Measurements from ENCODE around the gene DHRS2.
"Not testable (repeated sequence)": the region's sequence is repeated elsewhere in the genome, so short reads cannot be mapped to it uniquely, and the experiment has no call there.

DHRS2 gene

DNA sequence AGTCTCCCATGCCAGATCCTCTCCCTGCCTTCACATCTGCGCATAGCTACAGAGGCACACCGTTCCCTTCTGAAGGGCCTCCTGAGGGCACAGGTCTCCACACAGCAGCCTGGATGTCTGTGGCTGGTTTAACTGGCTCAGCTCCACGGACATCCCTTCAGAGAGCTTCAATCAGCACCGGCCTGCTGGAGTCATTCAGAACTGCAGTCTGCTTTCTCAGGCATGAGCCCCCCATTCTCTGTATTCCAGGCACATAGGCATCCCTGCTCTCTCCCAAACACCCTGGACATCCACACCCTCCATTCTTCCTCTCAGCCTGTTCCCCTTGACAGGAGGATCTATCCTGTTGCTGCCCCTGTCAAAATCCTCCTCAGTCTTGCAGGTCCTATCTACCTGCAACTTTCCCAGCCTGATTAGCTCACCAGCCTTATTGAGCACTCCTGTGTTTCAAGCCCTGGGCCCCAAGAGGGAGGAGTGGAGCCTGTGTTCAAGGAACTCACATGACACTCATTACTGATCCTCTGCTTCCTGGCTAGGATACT, 2.9 kb upstream of the DHRS2 start:
- no peak for DNase-seq

DNA sequence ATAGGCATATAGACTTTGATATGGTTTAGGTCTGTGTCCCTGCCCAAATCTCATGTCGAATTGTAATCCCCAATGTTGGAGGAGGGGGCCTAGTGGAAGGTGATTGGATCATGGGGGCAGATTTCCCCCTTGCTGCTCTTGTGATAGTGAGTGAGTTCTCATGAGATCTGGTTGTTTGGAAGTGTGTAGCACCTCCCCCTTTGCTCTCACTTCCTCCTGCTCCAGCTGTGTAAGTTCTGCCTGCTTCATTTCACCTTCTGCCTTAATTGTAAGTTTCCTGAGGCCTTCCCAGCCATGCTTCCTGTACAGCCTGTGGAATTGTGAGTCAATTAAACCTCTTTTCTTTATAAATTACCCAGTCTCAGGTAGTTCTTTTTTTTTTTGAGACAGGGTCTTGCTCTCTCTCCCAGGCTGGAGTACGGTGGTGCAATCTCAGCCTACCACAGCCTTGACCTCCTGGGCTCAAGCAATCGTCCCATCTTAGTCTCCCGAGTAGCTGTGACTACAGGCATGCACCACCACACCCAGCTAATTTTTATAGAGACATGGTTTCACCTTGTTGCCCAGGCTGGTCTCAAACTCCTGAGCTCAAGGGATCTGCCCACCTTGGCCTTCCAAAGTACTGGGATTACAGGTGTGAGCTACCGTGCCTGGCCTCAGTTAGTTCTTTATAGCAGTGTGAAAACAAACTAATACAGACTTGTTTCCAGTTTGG, 1.3 kb upstream of the DHRS2 start:
- DNase-seq, result not testable (repeated sequence)

DNA sequence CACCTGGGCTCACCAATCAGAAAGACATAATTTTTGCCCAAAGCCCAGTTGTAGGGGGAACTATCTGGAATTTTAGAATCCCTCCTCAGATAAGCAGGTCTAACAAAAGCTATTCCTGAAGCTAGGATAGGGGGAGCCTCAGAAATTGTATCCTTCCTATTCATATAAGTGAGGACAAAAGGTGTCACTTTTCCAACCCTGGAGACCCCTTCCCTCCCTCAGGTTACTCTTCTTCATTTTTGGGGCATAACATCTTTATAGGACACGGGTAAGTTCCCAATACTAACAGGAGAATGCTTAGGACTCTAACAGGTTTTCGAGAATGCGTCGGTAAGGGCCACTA, 1.1 kb downstream of the DHRS2 start:
- DNase-seq, result not testable (repeated sequence)

DNA sequence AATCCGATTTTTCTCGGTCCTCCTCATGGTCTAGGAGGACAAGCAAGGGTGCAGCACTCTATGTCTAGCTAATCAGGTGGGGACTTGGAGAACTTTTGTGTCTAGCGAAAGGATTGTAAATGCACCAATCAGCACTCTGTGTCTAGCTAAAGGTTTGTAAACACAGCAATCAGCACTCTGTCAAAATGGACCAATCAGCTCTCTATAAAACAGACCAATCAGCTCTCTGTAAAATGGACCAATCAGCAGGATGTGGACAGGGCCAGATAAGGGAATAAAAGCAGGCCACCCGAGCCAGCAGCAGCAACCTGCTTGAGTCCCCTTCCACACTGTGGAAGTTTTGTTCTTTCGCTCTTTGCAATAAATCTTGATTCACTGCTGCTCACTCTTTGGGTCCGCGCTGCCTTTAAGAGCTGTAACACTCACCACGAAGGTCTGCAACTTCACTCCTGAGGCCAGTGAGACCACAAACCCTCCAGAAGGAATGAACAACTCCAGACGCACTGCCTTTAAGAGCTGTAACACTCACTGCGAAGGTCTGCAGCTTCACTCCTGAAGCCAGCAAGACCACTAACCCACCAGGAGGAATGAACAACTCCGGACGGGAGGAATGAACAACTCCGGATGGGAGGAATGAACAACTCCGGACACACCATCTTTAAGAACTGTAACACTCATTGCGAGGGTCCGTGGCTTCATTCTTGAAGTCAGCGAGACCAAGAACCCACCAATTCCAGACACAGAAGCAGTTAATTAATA, 1.7 kb downstream of the DHRS2 start:
- DNase-seq, result not testable (repeated sequence)

DNA sequence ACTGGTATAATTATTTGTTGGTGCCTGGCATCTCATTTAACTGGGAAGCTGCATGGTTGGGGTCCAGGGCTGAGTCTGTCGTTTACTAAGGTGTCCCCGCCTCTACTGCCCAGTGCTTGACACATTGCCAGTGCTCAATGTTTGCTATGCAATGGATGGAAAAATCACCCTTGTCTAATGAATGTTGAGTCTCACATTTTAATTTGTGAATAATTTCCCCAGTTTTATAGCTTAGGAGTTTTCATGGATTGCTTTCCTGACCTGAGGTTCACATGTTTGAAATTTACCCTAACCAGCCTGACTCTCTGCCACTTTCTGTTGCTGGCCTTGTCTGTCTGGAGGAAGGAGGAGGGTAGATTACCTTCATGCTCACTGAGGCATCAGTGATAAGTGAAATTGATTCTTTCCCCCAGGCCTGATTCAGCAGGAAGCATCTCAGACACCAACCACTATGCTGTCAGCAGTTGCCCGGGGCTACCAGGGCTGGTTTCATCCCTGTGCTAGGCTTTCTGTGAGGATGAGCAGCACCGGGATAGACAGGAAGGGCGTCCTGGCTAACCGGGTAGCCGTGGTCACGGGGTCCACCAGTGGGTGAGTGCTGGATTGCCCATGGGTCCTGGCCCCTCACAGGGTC, 2.4 kb downstream of the DHRS2 start:
- DNase-seq, result no peak

DNA sequence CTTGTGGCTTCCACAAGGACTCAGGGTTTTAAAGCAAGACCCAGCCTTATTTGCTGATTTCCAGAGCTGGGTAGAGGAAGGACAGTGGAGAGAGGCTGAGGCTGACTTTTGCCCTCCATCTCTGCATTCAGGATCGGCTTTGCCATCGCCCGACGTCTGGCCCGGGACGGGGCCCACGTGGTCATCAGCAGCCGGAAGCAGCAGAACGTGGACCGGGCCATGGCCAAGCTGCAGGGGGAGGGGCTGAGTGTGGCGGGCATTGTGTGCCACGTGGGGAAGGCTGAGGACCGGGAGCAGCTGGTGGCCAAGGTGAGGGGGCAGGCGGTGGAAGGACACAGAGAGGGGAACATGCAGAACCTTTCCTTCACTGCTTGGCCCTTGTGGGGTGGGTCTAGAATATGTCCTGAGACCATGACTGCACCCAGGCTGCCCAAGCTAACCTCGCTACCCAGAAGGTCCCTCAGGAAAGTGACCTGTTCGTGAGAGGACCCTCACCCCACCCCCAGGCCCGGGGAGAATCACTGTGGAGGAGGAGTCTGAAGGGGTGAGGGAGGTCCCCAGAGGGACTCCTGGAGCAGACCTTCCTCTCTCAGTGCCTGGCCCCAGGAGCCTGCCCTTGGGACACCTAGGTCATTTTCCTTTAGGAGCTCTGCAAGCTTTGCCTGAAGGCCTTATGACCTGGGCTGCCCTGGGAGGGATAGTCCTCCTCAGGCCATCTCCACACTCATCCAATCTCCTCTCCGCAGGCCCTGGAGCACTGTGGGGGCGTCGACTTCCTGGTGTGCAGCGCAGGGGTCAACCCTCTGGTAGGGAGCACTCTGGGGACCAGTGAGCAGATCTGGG, 3.1 kb downstream of the DHRS2 start:
- DNase-seq, result no peak

DNA sequence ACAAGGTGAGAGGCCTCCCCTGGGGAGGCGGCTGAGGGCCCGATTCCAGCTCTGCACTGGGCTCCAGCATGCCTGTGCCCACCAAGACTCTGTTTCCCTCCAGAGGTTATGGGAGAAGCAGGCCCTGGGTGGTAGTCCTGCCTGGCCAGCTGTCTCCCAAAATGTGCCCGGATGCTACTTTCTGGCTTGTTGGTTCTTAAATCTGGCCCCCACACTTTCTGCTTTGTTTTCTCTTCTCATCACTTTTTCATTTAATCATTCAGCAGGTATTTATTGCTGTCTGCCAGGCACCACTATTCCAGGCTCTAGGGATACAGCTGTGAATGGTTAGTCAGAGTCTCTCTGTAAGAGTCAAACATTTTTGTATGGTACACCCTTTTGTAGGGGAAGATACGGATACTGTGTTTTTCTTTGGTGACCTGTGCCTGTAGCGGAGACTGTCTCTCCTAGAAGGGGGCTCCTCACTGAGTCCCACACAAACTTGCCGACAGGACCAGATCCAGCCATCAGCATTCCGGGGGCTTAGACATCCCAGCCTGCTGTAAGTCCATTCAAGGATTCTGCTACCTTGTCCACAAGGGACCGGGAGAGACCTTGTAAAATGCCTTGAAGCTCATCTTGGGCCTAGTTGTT, 3.8 kb downstream of the DHRS2 start:
- no peak for DNase-seq

DNA sequence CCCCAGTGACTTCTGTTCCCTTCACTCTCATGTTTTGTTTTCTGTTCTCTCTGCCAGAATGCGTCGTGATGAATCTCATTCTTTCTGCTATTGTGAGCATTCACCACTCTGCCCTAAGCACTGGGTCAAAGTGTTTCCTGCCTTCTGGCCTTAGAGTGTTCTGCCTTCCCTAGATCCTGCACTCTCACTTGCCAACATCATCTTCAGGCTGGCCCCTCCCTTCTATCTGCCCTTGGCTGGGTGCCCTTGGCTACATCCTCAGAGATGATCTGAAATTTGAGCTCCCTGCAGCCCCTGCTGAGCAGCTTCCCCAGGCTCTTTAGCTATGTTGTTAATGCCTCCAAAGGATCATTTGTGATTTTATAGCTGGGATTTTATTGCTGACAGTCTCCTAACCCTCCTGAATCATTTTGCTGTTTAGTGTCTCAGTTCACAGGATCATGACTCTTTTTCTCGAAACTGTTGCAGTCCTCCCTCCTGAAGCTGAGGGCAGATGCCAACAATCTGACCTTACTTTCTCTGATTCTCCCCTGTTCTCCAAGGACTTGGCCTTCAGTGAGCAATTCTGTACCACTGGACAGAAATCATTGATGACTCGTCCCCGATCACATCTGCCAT, 4.5 kb downstream of the DHRS2 start:
- peak; percentile 73 for DNase-seq

DNA sequence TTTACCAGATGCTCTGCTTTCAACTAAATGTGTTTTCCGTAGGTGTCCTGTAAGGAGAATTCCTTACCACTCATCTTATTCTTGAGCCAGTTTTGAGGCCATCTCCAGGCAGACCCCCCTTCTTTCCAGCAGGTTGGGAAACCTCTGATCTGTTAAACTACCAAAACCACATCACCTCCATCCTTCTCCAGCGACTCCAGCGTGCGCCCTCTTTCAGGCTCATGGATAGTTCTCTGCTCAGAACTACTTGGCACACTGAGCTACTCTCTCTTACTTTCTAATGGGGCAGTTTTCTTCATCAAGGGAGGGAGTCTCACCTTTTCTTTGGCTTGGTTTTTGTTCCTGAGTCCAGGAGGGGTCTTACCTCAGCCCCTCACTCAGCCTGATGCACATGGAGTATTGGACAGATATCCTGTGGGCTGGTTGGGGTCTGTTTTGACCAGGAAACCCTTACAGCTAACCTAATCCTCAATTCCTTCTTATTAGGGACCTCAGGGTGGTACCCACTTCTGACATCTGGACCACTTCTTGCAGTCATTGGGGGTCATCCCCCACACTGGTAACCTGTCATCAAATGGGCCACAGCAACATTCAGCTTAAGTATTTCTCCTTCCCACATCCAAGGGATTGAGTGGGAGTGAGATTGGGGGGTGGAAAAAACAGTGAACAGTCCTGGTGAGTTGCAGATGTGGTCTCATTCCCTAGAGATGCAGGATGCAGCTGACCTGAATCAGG, 5.2 kb downstream of the DHRS2 start:
- DNase-seq, result no peak

DNA sequence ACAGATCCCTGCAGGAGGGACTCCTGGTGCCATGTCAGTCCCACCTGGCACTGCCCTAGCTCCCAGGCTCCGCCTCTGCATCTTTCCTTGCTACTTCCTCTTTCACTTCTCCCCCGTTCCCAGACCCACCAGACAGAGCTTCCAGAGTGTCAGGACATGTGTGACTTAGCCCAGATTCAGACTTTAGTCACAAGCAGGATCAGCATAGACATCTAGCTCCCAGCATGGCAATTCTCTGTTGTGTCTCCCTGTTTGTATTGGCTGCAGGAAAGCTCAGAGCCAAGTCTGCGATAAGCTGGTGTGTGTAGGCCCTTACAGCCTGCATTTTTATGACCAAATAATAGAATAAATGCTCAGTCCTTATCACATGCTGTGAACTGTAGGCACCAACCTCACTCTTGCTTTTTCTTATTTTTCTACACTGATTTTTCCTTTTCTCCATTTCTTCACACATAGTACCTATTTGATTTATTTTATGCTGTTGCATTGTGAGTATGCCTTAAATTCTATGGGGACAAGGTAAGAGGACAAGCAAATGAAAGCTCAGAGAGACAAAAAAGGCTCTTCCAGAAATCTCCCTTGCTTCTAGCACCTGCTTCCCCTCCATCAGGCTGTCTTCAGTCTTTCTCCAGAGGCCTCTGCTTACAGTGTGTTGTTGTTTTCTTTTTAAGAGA, 5.9 kb downstream of the DHRS2 start:
- DNase-seq, result no peak

DNA sequence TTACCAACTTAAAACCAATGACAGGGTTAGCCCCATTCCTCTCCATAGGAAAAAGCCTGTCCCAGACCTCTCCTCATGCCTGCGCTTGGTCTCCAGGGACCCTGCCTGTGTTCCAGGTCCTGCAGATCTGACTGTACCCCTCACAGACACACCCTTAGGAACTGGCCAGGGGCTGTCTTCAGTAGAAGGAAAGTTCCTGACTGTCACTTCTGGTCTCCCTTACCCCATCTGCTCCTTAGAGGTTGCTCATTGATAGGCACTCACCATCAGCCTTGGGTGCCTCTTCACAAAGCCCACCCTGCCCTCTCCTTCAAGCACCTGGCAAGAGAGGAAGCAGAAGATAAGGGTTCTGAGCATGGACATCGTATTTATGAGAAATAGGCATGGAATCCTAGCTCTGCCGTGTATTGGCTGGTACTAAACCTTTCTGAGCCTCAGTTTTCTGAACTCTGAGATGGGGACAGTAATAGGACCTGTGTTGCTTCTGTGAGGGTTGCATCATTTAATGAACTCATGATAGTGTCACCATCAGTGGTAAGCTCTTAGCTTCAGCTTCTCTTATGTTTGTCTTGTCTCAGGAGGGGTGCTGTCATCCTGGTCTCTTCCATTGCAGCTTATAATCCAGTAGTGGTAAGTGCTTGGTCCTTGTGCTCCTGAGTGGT, 7.5 kb downstream of the DHRS2 start:
- no peak for DNase-seq

DNA sequence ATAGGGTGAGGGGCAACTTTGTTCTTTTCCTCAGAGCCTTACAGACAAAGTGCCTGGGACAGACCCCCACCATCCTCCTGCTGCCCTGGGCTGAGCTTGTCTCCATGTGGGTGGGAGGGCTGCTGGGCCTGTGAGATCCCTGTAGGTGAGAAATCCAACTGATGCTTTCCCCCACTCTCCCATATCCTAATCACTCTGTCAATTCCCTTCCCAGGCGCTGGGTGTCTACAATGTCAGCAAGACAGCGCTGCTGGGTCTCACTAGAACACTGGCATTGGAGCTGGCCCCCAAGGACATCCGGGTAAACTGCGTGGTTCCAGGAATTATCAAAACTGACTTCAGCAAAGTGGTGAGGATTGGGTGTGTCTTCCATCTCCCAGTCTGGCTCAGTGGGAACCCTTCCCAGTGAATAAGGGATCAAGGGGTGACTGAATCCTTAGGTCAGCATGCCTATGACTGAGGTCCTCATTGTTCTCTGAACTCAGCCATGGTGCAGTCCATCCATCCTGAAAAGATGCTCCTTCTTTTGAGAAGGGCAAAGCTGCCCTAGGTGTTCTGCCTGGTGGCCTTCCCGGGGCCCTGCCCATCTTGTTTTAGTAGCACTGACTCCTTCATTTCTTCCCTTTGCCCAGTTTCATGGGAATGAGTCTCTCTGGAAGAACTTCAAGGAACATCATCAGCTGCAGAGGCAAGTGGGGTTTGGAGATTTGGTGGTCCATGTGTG, 8.2 kb downstream of the DHRS2 start:
- no peak for DNase-seq

DNA sequence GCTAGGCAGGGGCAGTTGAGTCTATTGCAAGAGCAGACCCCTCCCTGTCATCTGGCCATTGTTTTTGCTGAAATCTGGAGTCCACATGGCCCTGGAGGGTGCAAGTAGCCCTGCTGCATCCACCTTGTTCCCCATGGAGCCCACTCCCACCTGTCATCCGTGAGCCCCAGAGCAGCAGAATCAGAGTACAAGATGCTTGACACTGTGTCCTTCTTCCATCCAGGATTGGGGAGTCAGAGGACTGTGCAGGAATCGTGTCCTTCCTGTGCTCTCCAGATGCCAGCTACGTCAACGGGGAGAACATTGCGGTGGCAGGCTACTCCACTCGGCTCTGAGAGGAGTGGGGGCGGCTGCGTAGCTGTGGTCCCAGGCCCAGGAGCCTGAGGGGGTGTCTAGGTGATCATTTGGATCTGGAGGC, 8.8 kb downstream of the DHRS2 start:
- no peak for DNase-seq

DNA sequence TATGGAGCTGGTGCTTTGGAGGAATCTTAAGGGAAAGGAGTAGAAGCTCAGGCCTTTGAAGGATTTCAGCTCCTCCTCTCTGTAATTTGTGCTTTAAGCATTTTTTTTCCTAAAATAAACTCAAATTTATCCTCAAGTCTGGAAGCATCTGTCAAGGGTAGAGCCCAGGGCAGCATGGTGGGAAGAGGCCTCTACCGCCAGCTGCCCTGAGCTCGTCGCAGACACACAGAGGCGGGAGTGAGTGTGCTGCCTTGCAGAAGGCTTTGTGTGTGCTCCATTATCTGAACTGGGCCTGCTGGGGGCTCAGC, 9.3 kb downstream of the DHRS2 start:
- DNase-seq, result no peak

DNA sequence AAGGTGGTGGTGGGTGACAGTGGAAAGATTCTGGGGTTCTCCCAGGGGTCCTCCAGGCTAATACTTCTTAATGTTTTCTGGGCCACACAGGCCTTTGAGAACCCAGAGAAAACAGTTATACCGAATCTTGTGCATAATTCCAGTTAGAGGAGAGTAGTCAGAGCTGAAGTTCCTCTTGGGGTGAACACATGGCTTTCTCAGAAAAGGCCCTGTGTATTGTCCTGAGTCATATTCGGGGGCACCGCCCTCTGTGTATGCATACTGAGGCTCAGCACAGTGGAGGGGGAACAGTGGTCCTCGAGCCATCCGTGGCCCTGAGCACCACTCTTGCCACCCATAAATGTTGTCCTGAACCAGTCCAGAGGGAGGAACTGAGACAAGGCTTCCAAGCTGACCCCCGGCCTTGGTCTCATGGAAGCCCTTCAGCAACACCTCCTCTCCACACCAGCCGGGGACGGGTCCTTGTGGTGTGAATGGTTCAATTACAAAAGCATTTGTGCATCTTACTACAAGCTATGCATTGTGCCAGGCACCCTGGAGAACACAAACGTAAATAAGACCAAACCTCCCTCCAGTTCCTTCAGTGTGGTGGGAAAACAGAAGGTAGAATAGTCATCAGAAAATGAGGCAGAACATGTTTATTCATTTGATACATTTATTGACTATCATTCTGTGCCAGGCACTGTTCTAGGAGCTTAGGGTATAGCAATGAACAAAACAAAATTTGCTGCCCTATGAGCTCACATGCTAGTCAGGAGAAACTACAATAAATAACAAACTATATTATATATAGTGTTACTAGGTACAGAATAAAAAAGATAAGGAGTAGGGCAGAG, 9.9 kb downstream of the DHRS2 start:
- no peak for DNase-seq

DNA sequence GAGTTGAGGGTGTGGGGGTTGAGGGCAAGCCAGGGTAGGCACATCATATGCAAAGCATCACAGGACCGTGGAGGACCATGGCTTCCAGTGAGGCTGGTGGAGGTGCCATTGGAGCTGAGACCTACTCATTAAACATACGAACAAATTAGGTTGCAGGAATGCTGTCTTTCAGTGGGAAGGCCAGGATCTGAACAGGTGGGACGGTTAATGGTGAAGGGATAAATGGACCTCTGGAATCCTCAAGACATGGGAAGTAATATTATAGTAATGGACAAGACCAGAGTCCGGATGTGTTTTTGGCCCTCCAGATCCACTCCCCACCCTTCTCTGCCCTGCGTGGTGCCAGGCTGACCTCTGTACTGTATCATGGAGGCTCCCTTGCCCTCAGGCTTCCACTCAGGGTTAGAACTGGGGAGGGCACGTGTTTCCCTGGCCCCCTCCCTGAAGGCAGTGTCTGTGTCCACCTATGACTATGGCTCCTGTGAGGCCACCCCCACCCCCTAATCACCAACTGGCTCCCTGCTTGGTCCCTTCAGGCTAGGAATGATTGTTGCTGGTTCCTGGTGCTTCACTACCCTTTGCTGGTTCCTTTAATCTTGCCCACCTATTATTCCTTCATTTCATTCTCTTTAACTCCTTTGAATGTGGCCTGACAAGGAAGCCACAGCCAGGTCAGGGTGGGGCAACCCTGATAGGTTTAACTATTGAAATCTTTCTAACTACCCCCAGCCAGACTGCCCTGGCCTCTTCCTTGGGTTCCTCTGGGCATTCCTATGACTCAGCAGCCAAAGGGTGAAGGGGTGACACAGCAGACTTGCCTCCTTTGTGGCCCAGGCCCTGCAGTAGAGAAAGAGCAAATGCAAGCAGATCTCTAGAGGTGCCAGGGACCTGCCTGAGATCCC, 10.7 kb downstream of the DHRS2 start:
- no peak for DNase-seq

DNA sequence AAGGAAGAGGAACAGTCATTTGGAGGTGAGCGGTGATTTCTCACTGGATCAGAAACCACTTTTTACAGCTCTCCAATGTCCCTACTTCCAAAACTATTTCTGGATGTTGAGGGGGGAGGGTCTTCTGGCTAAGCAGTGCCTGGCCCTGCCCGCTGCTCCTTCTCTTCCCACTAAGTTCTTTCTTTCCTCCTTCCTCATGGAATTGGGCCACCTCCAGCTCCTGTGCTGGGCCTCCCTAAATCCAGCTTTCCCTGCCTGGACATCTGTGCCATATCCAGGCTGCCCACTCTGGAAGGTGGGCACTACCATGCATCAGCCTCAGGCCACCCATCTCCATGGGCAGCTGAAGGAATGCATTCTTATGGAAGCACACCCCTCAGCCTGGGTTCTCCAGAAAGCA, 11.5 kb downstream of the DHRS2 start:
- DNase-seq, result no peak

Measured in right hindlimb (tissue), 1 donor.